Measurements from ENCODE around the gene RHEX.

GRCh38 chr1:206032380-206033140 lies 20.4 kb upstream of the RHEX start:
- TF ChIP-seq CTCF (IDR thresholded peaks at IDR 0.05) (no peak), POLR2AphosphoS5 (IDR thresholded peaks at IDR 0.05) (no peak), POLR2A (IDR thresholded peaks at IDR 0.05) (no peak)
